NOMO-1 (cell line): Measurements from ENCODE around the gene ARHGEF9.
A peak's percentile ranks its signal among the peaks of the same experiment; 100 is the strongest.
"Not testable (repeated sequence)": the region's sequence is repeated elsewhere in the genome, so short reads cannot be mapped to it uniquely, and the experiment has no call there.

Experiments used
- DNase-seq, 2 experiments: peaks; one replicate each; lab custom pipeline; 2025; ENCODE audit not compliant: unreplicated experiment in 2 of 2; lab: John Stamatoyannopoulos, UW

ARHGEF9 gene

GRCh38 chrX:63784902-63785707 is at the start of gene ARHGEF9:
ARHGEF9 (minus strand) TSS chrX:63785214; CDS start chrX:63785145, 69 bp downstream.
- no peak for DNase-seq

GRCh38 chrX:63825446-63825845 is 40.4 kb upstream of the ARHGEF9 start:
- DNase-seq, result not testable (repeated sequence)

GRCh38 chrX:63818156-63818555 is 33.1 kb upstream of the ARHGEF9 start:
- no peak for DNase-seq

- no peak for DNase-seq
Measured at GRCh38 chrX:63817696-63818095, 32.7 kb upstream of the ARHGEF9 start.

GRCh38 chrX:63812823-63813222 is 27.8 kb upstream of the ARHGEF9 start:
- DNase-seq, result no peak

GRCh38 chrX:63810746-63811145 is 25.7 kb upstream of the ARHGEF9 start:
- DNase-seq, result no peak

- DNase-seq, result no peak
Measured at GRCh38 chrX:63809173-63809572, 24.2 kb upstream of the ARHGEF9 start.

- DNase-seq, result not testable (repeated sequence)
Measured at GRCh38 chrX:63795406-63795805, 10.4 kb upstream of the ARHGEF9 start.

GRCh38 chrX:63785708-63786040 is 660 bp upstream of the ARHGEF9 start:
- DNase-seq, result no peak

- DNase-seq, result no peak
Measured at GRCh38 chrX:63784346-63784901, 590 bp downstream of the ARHGEF9 start.

GRCh38 chrX:63782515-63782914 is 2.5 kb downstream of the ARHGEF9 start:
- DNase-seq, result no peak

GRCh38 chrX:63768760-63769159 is 16.3 kb downstream of the ARHGEF9 start:
- DNase-seq, result no peak

- peak; percentile 15 to 19 for DNase-seq
Measured at GRCh38 chrX:63765712-63766111, 19.3 kb downstream of the ARHGEF9 start.

- no peak for DNase-seq
Measured at GRCh38 chrX:63764946-63765345, 20.1 kb downstream of the ARHGEF9 start.

- peak in 1 of 2 experiments; percentile 21 for DNase-seq
Measured at GRCh38 chrX:63761639-63762038, 23.4 kb downstream of the ARHGEF9 start.

- peak in 1 of 2 experiments; percentile 18 for DNase-seq
Measured at GRCh38 chrX:63758011-63758410, 27.0 kb downstream of the ARHGEF9 start.

GRCh38 chrX:63755892-63756291 is 29.1 kb downstream of the ARHGEF9 start:
- no peak for DNase-seq

- DNase-seq, result peak; percentile 80 to 85
Measured at GRCh38 chrX:63754860-63755579, 30.0 kb downstream of the ARHGEF9 start.

- peak in 1 of 2 experiments; percentile 18 for DNase-seq
Measured at GRCh38 chrX:63754136-63754859, 30.7 kb downstream of the ARHGEF9 start.

- no peak for DNase-seq
Measured at GRCh38 chrX:63751481-63751880, 33.5 kb downstream of the ARHGEF9 start.

GRCh38 chrX:63750811-63751210 is 34.2 kb downstream of the ARHGEF9 start:
- DNase-seq, result no peak
